OCI-LY1 (cell line): Measurements from ENCODE around the gene USP49.
A peak's percentile ranks its signal among the peaks of the same experiment; 100 is the strongest.

ENCODE experiments used
- H2AFZ ChIP-seq: fragments of 200-600 bp; sonication (generic), shearing (Covaris generic); 2 replicates; pipeline ENCODE4 v1.6.0; 2014; ENCODE audit warnings: antibody characterized with exemption, mild to moderate bottlenecking, low read length
- H3F3A ChIP-seq: fragments of 200-600 bp; sonication (generic), shearing (Covaris generic); 2 replicates; pipeline ENCODE4 v1.6.0; 2014; ENCODE audit warnings: mild to moderate bottlenecking, antibody characterized with exemption, low read length, moderate library complexity; ENCODE audit not compliant: insufficient read depth
- H3K27ac ChIP-seq: fragments of 200-600 bp; sonication (generic); 2 replicates; pipeline ENCODE4 v1.5.1; 2014; ENCODE audit warnings: low read length, mixed run types, mild to moderate bottlenecking, low read depth; ENCODE audit not compliant: poor library complexity, severe bottlenecking
- H3K27me3 ChIP-seq: fragments of 200-600 bp; sonication (generic); 2 replicates; pipeline ENCODE4 v1.6.0; 2014; ENCODE audit warnings: antibody characterized with exemption, mild to moderate bottlenecking, low read length, moderate library complexity; ENCODE audit not compliant: insufficient read depth
- H3K36me3 ChIP-seq: fragments of 200-600 bp; sonication (generic); 2 replicates; pipeline ENCODE4 v1.6.1; 2014; ENCODE audit warnings: mild to moderate bottlenecking, antibody characterized with exemption, low read length, moderate library complexity, mixed read lengths; ENCODE audit not compliant: insufficient read depth
- H3K4me1 ChIP-seq: fragments of 200-600 bp; sonication (generic); 2 replicates; pipeline ENCODE4 v1.5.1; 2014; ENCODE audit warnings: mild to moderate bottlenecking, low read length, moderate library complexity; ENCODE audit not compliant: insufficient read depth, severe bottlenecking
- H3K4me2 ChIP-seq: fragments of 200-600 bp; sonication (generic), shearing (Covaris generic); 2 replicates; pipeline ENCODE4 v1.6.1; 2014; ENCODE audit warnings: low read length
- H3K4me3 ChIP-seq: fragments of 200-600 bp; sonication (generic); 2 replicates; pipeline ENCODE4 v1.5.1; 2014; ENCODE audit warnings: low read length, low read depth, mild to moderate bottlenecking, mixed read lengths; ENCODE audit not compliant: poor library complexity, severe bottlenecking
- H3K79me2 ChIP-seq: fragments of 200-600 bp; shearing (Covaris generic); 2 replicates; pipeline ENCODE4 v1.6.1; 2016; ENCODE audit warnings: mixed run types, low read length, mixed read lengths; ENCODE audit not compliant: insufficient read depth
- H3K9ac ChIP-seq: fragments of 200-600 bp; sonication (generic), shearing (Covaris generic); 2 replicates; pipeline ENCODE4 v1.6.1; 2014; ENCODE audit warnings: mild to moderate bottlenecking, low read length, mixed read lengths
- H3K9me2 ChIP-seq: fragments of 200-600 bp; sonication (generic), shearing (Covaris generic); 2 replicates; pipeline ENCODE4 v1.6.1; 2014; ENCODE audit warnings: low read depth, mild to moderate bottlenecking, low read length, mixed read lengths
- H3K9me3 ChIP-seq: fragments of 200-600 bp; shearing (Covaris generic); 2 replicates; pipeline ENCODE4 v1.6.1; 2014; ENCODE audit warnings: low read length, mixed read lengths
- H4K20me1 ChIP-seq: fragments of 200-600 bp; sonication (generic), shearing (Covaris generic); 2 replicates; pipeline ENCODE4 v1.6.0; 2016; ENCODE audit warnings: mild to moderate bottlenecking, low read length; ENCODE audit not compliant: insufficient read depth
- CTCF ChIP-seq: fragments of 200-600 bp; sonication (generic), shearing (Covaris generic); IDR thresholded peaks from 2 replicates; pipeline ENCODE4 v1.5.1; 2017; ENCODE audit warnings: mild to moderate bottlenecking, antibody characterized with exemption, low read length, moderate library complexity, mixed read lengths
- EZH2 ChIP-seq: fragments of 200-600 bp; sonication (generic), shearing (Covaris generic); IDR thresholded peaks from 2 replicates; pipeline ENCODE4 v1.8.0; 2017; ENCODE audit warnings: borderline replicate concordance, mixed run types, mild to moderate bottlenecking, antibody characterized with exemption, low read length, moderate library complexity, mixed read lengths

USP49 gene

GRCh38 chr6:41939848-41940758 is 44.9 kb upstream of the USP49 start:
- H3K9me2 ChIP-seq, result no peaks in the 10 kb centered on the region

GRCh38 chr6:41939176-41939847 is 44.1 kb upstream of the USP49 start:
- H3K4me1 ChIP-seq, result peaks cover 39% of the 10 kb centered on the region
- H3K4me2 ChIP-seq, result peak overlapping the region; percentile 93
- H3K27me3 ChIP-seq, result no peaks in the 10 kb centered on the region
- H3K36me3 ChIP-seq, result peaks cover 30% of the 10 kb centered on the region; the same call in 1 of the 2 replicates
- no peaks in the 10 kb centered on the region for H3K79me2 ChIP-seq
- no peaks in the 10 kb centered on the region for H3K9me3 ChIP-seq
- no peak overlapping the region for H2AFZ ChIP-seq
- no peaks in the 10 kb centered on the region for H4K20me1 ChIP-seq
- TF ChIP-seq EZH2 (no peak), CTCF (no peak)
- H3K27ac ChIP-seq, result no peak overlapping the region
- no peaks in the 10 kb centered on the region for H3F3A ChIP-seq
- H3K9ac ChIP-seq, result no peak overlapping the region
- peak overlapping the region; percentile 93 for H3K4me3 ChIP-seq
- H3K9me2 ChIP-seq, result no peaks in the 10 kb centered on the region

More at GRCh38 chr6:41939848-41940758, 44.9 kb upstream of the USP49 start:
- Histone ChIP-seq H3K79me2 (no peaks in the 10 kb centered on the region), H3K9me3 (no peaks in the 10 kb centered on the region), H3K36me3 (peaks cover 22% of the 10 kb centered on the region; the same call in 1 of the 2 replicates), H3F3A (no peaks in the 10 kb centered on the region), H3K9ac (peak overlapping the region; percentile 76), H3K27me3 (no peaks in the 10 kb centered on the region), H2AFZ (no peak overlapping the region), H3K4me3 (peak overlapping the region; percentile 93), H4K20me1 (no peaks in the 10 kb centered on the region), H3K27ac (no peak overlapping the region), H3K4me1 (peaks cover 39% of the 10 kb centered on the region), H3K4me2 (peak overlapping the region; percentile 93)
- TF ChIP-seq CTCF (no peak), EZH2 (no peak)

GRCh38 chr6:41938590-41939175 is 43.5 kb upstream of the USP49 start:
- Histone ChIP-seq H3K9me3 (no peaks in the 10 kb centered on the region), H3K27me3 (no peaks in the 10 kb centered on the region), H2AFZ (no peak overlapping the region), H3K4me3 (no peak overlapping the region), H4K20me1 (no peaks in the 10 kb centered on the region), H3K4me2 (no peak overlapping the region), H3K79me2 (no peaks in the 10 kb centered on the region), H3K4me1 (peaks cover 39% of the 10 kb centered on the region), H3K9ac (no peak overlapping the region), H3K9me2 (no peaks in the 10 kb centered on the region), H3K27ac (peak overlapping the region; percentile 18), H3F3A (no peaks in the 10 kb centered on the region; the same call in 1 of the 2 replicates), H3K36me3 (peaks cover 36% of the 10 kb centered on the region; the same call in 1 of the 2 replicates)
- TF ChIP-seq EZH2 (no peak), CTCF (no peak)
